Mesendoderm (in vitro differentiated cells): ENCODE data around the gene FOXS1.

Experiments used
- DNase-seq: peaks from one replicate; pipeline ENCODE4 v3.0.0; 2013
- H2AK5ac ChIP-seq: 2 replicates; pipeline ENCODE4 v1.6.1; 2013; ENCODE audit warnings: low read length, inconsistent platforms
- H2BK120ac ChIP-seq: 2 replicates; pipeline ENCODE4 v1.6.1; 2013; ENCODE audit warnings: low read depth, mild to moderate bottlenecking, low read length, moderate library complexity, mixed read lengths
- H2BK15ac ChIP-seq: replicated peaks from 2 replicates; pipeline ENCODE4 v1.6.1; 2013; ENCODE audit warnings: low read depth, mild to moderate bottlenecking, moderate library complexity
- H2BK5ac ChIP-seq: 2 replicates; pipeline ENCODE4 v1.6.1; 2013; ENCODE audit warnings: low read length, inconsistent platforms
- H3K18ac ChIP-seq: 2 replicates; pipeline ENCODE4 v1.6.1; 2013; ENCODE audit warnings: mild to moderate bottlenecking, low read length, mixed read lengths
- H3K23ac ChIP-seq: one replicate; pipeline ENCODE4 v1.6.1; 2013; ENCODE audit warnings: low read length
- H3K27ac ChIP-seq: 2 replicates; pipeline ENCODE4 v1.5.1; 2013; ENCODE audit warnings: low read depth, mild to moderate bottlenecking, inconsistent platforms, low read length, moderate library complexity
- H3K27me3 ChIP-seq: 2 replicates; pipeline ENCODE4 v1.6.1; 2013; ENCODE audit warnings: low read length, control low read depth, mild to moderate bottlenecking, inconsistent platforms; ENCODE audit not compliant: insufficient read depth, poor library complexity
- H3K36me3 ChIP-seq: 2 replicates; pipeline ENCODE4 v1.6.1; 2013; ENCODE audit warnings: low read length, inconsistent platforms; ENCODE audit not compliant: control insufficient read depth, insufficient read depth
- H3K4ac ChIP-seq: one replicate; pipeline ENCODE4 v1.6.1; 2013; ENCODE audit warnings: low read depth, mild to moderate bottlenecking, low read length, moderate library complexity
- H3K4me1 ChIP-seq: 2 replicates; pipeline ENCODE4 v1.6.1; 2013; ENCODE audit warnings: low read depth, low read length, inconsistent platforms; ENCODE audit not compliant: control insufficient read depth
- H3K4me2 ChIP-seq: 2 replicates; pipeline ENCODE4 v1.6.1; 2013; ENCODE audit warnings: low read length
- H3K4me3 ChIP-seq: 2 replicates; pipeline ENCODE4 v1.5.1; 2013; ENCODE audit warnings: mild to moderate bottlenecking, low read length
- H3K56ac ChIP-seq: one replicate; pipeline ENCODE4 v1.6.1; 2013; ENCODE audit warnings: low read length
- H3K79me1 ChIP-seq: 2 replicates; pipeline ENCODE4 v1.6.1; 2013; ENCODE audit warnings: low read length, inconsistent platforms
- H3K79me2 ChIP-seq: 2 replicates; pipeline ENCODE4 v1.6.1; 2013; ENCODE audit warnings: mild to moderate bottlenecking, low read length; ENCODE audit not compliant: control insufficient read depth, insufficient read depth
- H3K9ac ChIP-seq: 2 replicates; pipeline ENCODE4 v1.6.1; 2013; ENCODE audit warnings: low read length, inconsistent platforms
- H4K5ac ChIP-seq: one replicate; pipeline ENCODE4 v1.6.1; 2013; ENCODE audit warnings: low read length
- H4K8ac ChIP-seq: one replicate; pipeline ENCODE4 v1.6.1; 2013; ENCODE audit warnings: low read depth, mild to moderate bottlenecking, control low read depth, low read length, moderate library complexity
- WGBS: extraction: QIAGEN DNeasy Blood & Tissue Kit; methylation state at CpG from one replicate; pipeline ENCODE4 v1.1.7; 2013; ENCODE audit warnings: low lambda C conversion rate, missing lambda C conversion rate; ENCODE audit not compliant: insufficient coverage; ENCODE audit errors: extremely low coverage; 5-methylcytosine and 5-hydroxymethylcytosine counted together

The FOXS1 gene

DNA sequence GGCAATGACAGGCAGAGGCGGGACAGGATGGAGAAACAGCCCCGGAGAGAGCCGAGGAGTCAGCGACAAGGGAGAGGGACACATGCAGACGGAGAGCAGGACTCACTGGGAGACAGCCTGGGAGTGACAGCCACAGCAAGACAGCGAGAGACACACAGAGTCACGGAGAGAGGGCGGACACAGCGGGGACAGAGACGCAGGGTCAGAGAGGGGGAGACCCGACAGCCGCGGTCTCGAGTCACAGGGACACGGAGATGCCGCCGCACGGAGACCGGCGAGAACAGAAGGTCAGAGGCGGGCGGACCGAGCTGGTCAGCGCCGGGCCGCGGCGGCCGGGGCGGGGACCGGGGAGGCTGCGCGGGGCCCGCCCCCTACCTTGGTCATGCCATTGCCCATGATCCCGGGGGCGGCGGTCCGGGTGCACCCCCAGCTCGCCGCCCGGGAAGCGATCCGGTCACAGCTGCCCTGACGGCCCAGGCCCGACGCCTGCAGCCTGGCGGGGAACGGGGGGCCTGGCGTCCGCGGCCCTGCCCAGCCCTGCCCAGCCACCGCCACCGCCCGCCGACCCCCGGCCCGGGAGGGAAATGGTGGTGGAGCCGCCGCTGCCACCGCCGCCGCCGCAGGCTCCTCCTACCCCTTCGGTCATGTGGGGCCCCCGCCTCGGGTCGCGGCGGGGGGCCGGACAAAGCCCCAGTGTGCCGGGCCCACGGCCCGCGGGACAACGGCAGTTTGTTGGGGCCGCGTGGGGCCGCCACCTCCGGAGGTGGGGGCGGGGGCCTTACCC lies 24.7 kb upstream of the FOXS1 start, which contains the start of the genes DUSP15 and TTLL9:
Gene DUSP15 (minus strand): TSS at position 586 of the 784 bp plus-strand sequence. CDS start 190 bp downstream, at position 396.
Gene TTLL9 (plus strand): TSS at position 693 of the 784 bp plus-strand sequence. CDS start 493 bp downstream, outside the sequence.
- no peak within 1 kb of the TSS for H4K8ac ChIP-seq
- no peak within 1 kb of the TSS for H2BK120ac ChIP-seq
- no peak within 1 kb of the TSS for H3K18ac ChIP-seq
- peak within 1 kb of the TSS; percentile 98 for H3K4me2 ChIP-seq
- no CpG with 5 or more reads among the region's 80 CpGs for WGBS
- no peaks in the 10 kb centered on the region for H3K79me1 ChIP-seq
- no peak within 1 kb of the TSS for H4K5ac ChIP-seq
- H2BK5ac ChIP-seq: no peak within 1 kb of the TSS
- H3K36me3 ChIP-seq: no peaks in the 10 kb centered on the region
- DNase-seq: no peak
- H3K4me1 ChIP-seq: no peaks in the 10 kb centered on the region
- no peak within 1 kb of the TSS for H3K27ac ChIP-seq
- no peak within 1 kb of the TSS for H3K4ac ChIP-seq
- no peaks in the 10 kb centered on the region for H3K79me2 ChIP-seq
- peak within 1 kb of the TSS; percentile 68 for H3K9ac ChIP-seq
- H3K23ac ChIP-seq: no peak within 1 kb of the TSS
- H2AK5ac ChIP-seq: no peak within 1 kb of the TSS
- peak within 1 kb of the TSS; percentile 39 for H3K4me3 ChIP-seq
- peaks cover 8% of the 10 kb centered on the region for H3K27me3 ChIP-seq
- no peak within 1 kb of the TSS for H2BK15ac ChIP-seq
- peak within 1 kb of the TSS; percentile 91 for H3K56ac ChIP-seq

GRCh38 chr20:31869673-31869941 lies 24.2 kb upstream of the FOXS1 start:
- DNase-seq: no peak
- H2AK5ac ChIP-seq: no peak overlapping the region
- no peak overlapping the region for H3K4ac ChIP-seq
- H2BK120ac ChIP-seq: no peak overlapping the region
- no peak overlapping the region for H3K18ac ChIP-seq
- H4K5ac ChIP-seq: no peak overlapping the region
- no peak overlapping the region for H3K23ac ChIP-seq
- no peaks in the 10 kb centered on the region for H3K79me2 ChIP-seq
- peak overlapping the region; percentile 68 for H3K9ac ChIP-seq
- no peak overlapping the region for H4K8ac ChIP-seq
- H3K4me3 ChIP-seq: peak overlapping the region; percentile 39
- peak overlapping the region; percentile 98 for H3K4me2 ChIP-seq
- WGBS: no CpG with 5 or more reads among the region's 1 CpG
- H3K27me3 ChIP-seq: peaks cover 8% of the 10 kb centered on the region
- H3K79me1 ChIP-seq: no peaks in the 10 kb centered on the region
- no peaks in the 10 kb centered on the region for H3K36me3 ChIP-seq
- peak overlapping the region; percentile 91 for H3K56ac ChIP-seq
- H3K4me1 ChIP-seq: no peaks in the 10 kb centered on the region
- H3K27ac ChIP-seq: no peak overlapping the region
- no peak overlapping the region for H2BK5ac ChIP-seq
- H2BK15ac ChIP-seq: no peak overlapping the region

- H3K36me3 ChIP-seq: no peaks in the 10 kb centered on the region
- no peak overlapping the region for H2BK120ac ChIP-seq
- WGBS: no CpG with 5 or more reads among the region's 12 CpGs
Measured at GRCh38 chr20:31868853-31869672, 23.7 kb upstream of the FOXS1 start.

GRCh38 chr20:31866221-31866620 lies 20.8 kb upstream of the FOXS1 start:
- no peak overlapping the region for H3K4ac ChIP-seq
- peaks cover 7% of the 10 kb centered on the region for H3K27me3 ChIP-seq
- WGBS: no CpG with 5 or more reads among the region's 3 CpGs

More at GRCh38 chr20:31868853-31869672, 23.7 kb upstream of the FOXS1 start:
- Histone ChIP-seq H3K23ac (no peak overlapping the region), H3K79me2 (no peaks in the 10 kb centered on the region), H3K4ac (no peak overlapping the region), H4K5ac (no peak overlapping the region), H3K4me1 (no peaks in the 10 kb centered on the region), H2AK5ac (no peak overlapping the region), H2BK5ac (no peak overlapping the region), H2BK15ac (no peak overlapping the region), H3K27ac (no peak overlapping the region), H3K18ac (no peak overlapping the region), H3K27me3 (peaks cover 8% of the 10 kb centered on the region), H3K4me2 (no peak overlapping the region), H3K4me3 (no peak overlapping the region), H3K9ac (no peak overlapping the region), H4K8ac (no peak overlapping the region), H3K56ac (no peak overlapping the region), H3K79me1 (no peaks in the 10 kb centered on the region)
- no peak for DNase-seq

DNA sequence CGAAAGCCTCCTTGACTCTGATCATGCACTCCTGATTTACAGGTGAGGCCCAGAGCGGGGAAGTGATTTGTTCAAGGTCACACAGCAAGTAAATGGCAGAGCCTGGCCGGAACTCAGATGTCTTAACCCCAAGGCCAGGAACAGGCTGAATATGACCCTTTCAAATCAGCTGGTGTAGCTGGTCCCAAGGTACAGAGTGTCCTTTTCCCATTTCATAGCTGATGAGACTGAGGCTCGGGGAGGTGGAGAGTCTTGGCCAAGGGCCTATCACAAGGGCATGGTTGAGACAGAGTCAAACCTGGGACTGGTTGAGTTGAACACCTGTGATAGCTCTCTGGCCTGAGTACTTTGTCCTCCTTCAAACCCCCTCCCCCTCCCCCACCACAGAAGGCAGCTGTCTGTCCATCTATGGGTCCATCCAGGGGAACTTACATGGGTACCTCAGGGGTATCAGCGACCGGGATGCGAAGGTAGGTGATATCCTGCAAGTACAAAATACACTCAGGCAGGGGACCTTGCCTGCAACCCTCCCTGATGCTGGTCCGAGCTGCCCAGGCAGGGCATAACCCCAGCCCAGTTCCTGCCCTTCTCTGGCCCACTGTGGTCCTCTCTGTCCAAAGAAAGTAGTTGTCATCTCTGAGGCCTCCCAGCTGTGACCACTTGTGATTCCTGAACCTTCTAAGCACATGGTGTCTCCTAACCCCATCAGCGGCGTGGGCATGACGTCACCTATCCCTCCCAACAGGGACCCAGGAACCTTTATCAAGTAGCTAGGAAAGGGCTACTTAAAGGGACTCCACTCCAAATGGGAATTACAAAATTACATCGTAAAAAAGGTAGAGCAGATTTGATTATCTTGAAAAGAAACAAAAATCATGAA lies 19.4 kb upstream of the FOXS1 start:
- Histone ChIP-seq H2BK120ac (no peak overlapping the region), H3K18ac (no peak overlapping the region), H3K56ac (no peak overlapping the region), H3K4me3 (no peak overlapping the region), H3K36me3 (no peaks in the 10 kb centered on the region), H3K79me2 (no peaks in the 10 kb centered on the region), H2AK5ac (no peak overlapping the region), H3K27ac (no peak overlapping the region), H3K9ac (no peak overlapping the region), H3K4me1 (peaks cover 4% of the 10 kb centered on the region), H4K8ac (no peak overlapping the region), H3K79me1 (no peaks in the 10 kb centered on the region), H4K5ac (no peak overlapping the region), H3K27me3 (peaks cover 2% of the 10 kb centered on the region), H2BK5ac (no peak overlapping the region), H2BK15ac (no peak overlapping the region), H3K4ac (no peak overlapping the region), H3K4me2 (no peak overlapping the region), H3K23ac (no peak overlapping the region)
- DNase-seq: no peak
- WGBS: no CpG with 5 or more reads among the region's 12 CpGs

More at GRCh38 chr20:31866221-31866620, 20.8 kb upstream of the FOXS1 start:
- Histone ChIP-seq H2AK5ac (no peak overlapping the region), H3K4me1 (no peaks in the 10 kb centered on the region), H3K79me2 (no peaks in the 10 kb centered on the region), H2BK15ac (no peak overlapping the region), H3K9ac (no peak overlapping the region), H2BK5ac (no peak overlapping the region), H3K36me3 (no peaks in the 10 kb centered on the region), H4K8ac (no peak overlapping the region), H2BK120ac (no peak overlapping the region), H3K79me1 (no peaks in the 10 kb centered on the region), H3K56ac (no peak overlapping the region), H3K4me3 (no peak overlapping the region), H3K4me2 (no peak overlapping the region), H3K18ac (no peak overlapping the region), H3K27ac (no peak overlapping the region), H4K5ac (no peak overlapping the region), H3K23ac (no peak overlapping the region)
- DNase-seq: no peak
